ENCODE measurements around the gene CDHR3. TPM values are rescaled to one million over a fixed set of nuclear protein-coding genes. Genes with fewer than 3 reads are reported as not detected.

CDHR3 gene
- total and polyA plus RNA-seq, 2 of the 8 experiments (the other 6 are each of a cell fraction or from before 2014, with no cell fraction given) = 6.4 to 6.8 TPM

DNA sequence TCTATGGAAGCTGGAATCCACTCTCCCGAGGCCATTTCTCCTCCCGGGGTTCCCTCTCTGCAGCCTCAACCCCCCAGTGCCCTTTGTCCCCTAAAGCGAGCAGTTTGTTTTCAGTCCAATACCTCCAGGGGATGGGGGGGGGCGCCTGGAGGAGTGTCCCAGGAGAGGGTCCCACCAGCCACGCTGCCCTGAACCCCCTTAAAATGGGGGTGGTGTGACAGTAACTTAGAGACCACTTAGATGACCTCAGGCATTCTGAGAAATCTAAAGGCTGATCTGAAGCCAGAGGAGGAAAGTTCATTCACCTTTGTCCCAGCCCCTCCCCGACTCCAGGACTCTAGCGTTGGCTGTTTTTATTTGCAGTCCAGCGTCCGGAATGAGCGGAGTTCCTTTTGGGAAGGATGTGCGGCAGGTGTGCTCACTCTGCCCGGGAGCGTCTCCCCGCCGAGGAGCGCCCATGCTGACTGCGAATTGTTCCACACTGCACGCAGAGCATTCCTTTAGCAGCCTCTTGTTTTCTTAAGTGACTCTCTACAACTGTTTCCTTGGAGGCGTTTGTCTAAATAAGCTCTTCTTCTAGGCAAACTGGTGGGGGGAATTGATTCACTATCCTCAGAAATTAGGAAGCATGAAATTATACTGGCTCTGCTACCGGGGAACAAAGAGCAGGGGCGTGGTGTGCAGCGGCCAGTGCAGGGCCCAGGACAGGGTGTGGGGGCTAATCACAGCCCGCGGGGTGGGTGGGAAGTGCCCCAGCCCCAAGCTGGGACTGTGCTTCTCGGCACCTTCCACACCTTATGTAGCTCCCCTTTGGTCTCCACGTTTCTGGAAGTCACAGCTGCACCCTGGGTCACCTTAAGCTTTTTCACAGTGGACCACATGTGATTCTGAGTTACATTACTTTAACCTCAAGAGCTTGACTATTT is 102.8 kb downstream of the CDHR3 start:
- FAIRE-seq (no peak), DNase-seq (ENCODE audit: low read depth in 1 of 2, low spot score in 2 of 2) (peak in 1 of 2 experiments; percentile 42)
- no peak overlapping the region for H3K56ac ChIP-seq (replicated peaks; ENCODE audit: insufficient read length, low read depth, low read length)
- ChIA-PET POLR2A (ENCODE audit: partially characterized antibody) (interaction anchor here (0.5 kb wide), 1 partner anchor 48 kb away, joined by 3 read pairs; no protein-coding TSS in a partner anchor), CTCF (ENCODE audit: partially characterized antibody) (interaction anchor here (0.7 to 13.0 kb wide), 7 partner anchors 9 to 403 kb away, joined by 3 to 154 read pairs (median 4); no protein-coding TSS in a partner anchor)
- no peak overlapping the region for H3K9ac ChIP-seq (replicated peaks in 1 of 4; ENCODE audit: extremely low read depth in 1 of 4, low read depth in 3 of 4, low read length in 3 of 4)
- peaks cover 0 to 6% (median 0%) of the 10 kb centered on the region in 4 experiments; a peak in 1 of 7 replicates for H3K4me1 ChIP-seq (replicated peaks in 1 of 4; ENCODE audit: control insufficient read depth in 3 of 4, insufficient read depth in 4 of 4, low read length in 3 of 4)
- H3K4ac ChIP-seq (replicated peaks; ENCODE audit: insufficient read length, low read depth, low read length) = no peak overlapping the region
- no peak overlapping the region for H4K5ac ChIP-seq (ENCODE audit: insufficient read length, low read depth, low read length)
- H2BK5ac ChIP-seq (ENCODE audit: low read depth, low read length) = no peak overlapping the region
- H3K27me3 ChIP-seq (replicated peaks in 1 of 4; ENCODE audit: control insufficient read depth in 3 of 4, extremely low read depth in 1 of 4, insufficient read depth in 3 of 4, low read length in 3 of 4) = no peaks in the 10 kb centered on the region
- no peaks in the 10 kb centered on the region for H3K79me1 ChIP-seq (ENCODE audit: low read depth, low read length)
- no peak for TF ChIP-seq FOSL1 (IDR thresholded peaks at IDR 0.05; ENCODE audit: insufficient read depth, low read depth, low read length)
- no peak for TF ChIP-seq EP300 (IDR thresholded peaks at IDR 0.05; ENCODE audit: borderline replicate concordance in 1 of 2, low read depth in 2 of 2, low read length in 2 of 2)
- TF ChIP-seq BRCA1 (IDR thresholded peaks at IDR 0.05; ENCODE audit: low read depth, low read length) = no peak
- H3K79me2 ChIP-seq (ENCODE audit: control insufficient read depth in 1 of 2, insufficient read depth in 2 of 2, low read length in 2 of 2) = no peaks in the 10 kb centered on the region
- H2BK12ac ChIP-seq (ENCODE audit: low read depth, low read length) = no peak overlapping the region
- H2BK20ac ChIP-seq (ENCODE audit: low read length) = no peak overlapping the region
- H3K9me3 ChIP-seq (ENCODE audit: insufficient read depth in 2 of 2, low read depth in 1 of 2, low read length in 1 of 2) = no peaks in the 10 kb centered on the region
- no peak overlapping the region for H2BK120ac ChIP-seq (replicated peaks; ENCODE audit: low read depth, low read length)
- no peak overlapping the region for H3K4me3 ChIP-seq (ENCODE audit: extremely low read depth in 1 of 4, insufficient read depth in 2 of 4, low read depth in 3 of 4, low read length in 4 of 4)
- no peaks in the 10 kb centered on the region for H3K36me3 ChIP-seq (ENCODE audit: control insufficient read depth in 2 of 4, insufficient read depth in 4 of 4, low read length in 3 of 4)
- no peak overlapping the region for H3K14ac ChIP-seq (ENCODE audit: insufficient read length)
- H2AFZ ChIP-seq (ENCODE audit: low read length) = no peak overlapping the region
- H4K20me1 ChIP-seq (replicated peaks in 1 of 2; ENCODE audit: control insufficient read depth in 1 of 2, insufficient read depth in 2 of 2, low read length in 2 of 2) = no peaks in the 10 kb centered on the region
- H2BK15ac ChIP-seq (ENCODE audit: low read length) = no peak overlapping the region
- H3K27ac ChIP-seq (ENCODE audit: low read depth, low read length) = no peak overlapping the region
- no peak overlapping the region for H4K8ac ChIP-seq (ENCODE audit: extremely low read depth, insufficient read depth, low read length)
- WGBS, 2 experiments (ENCODE audit: extremely low coverage in 1 of 2, insufficient coverage in 1 of 2, insufficient read length in 1 of 2, insufficient replicate concordance in 2 of 2, low coverage in 1 of 2, low lambda C conversion rate in 2 of 2, missing lambda C conversion rate in 1 of 2) = 89% methylated on average over 25 of the region's 26 CpGs; no CpG with 5 or more reads in 1 of the 2 experiments
- H3K23ac ChIP-seq (ENCODE audit: insufficient read length) = no peak overlapping the region
- H4K91ac ChIP-seq (replicated peaks; ENCODE audit: insufficient read length, low read length) = no peak overlapping the region
- H2AK5ac ChIP-seq (ENCODE audit: low read depth, low read length) = no peak overlapping the region
- H3K4me2 ChIP-seq (ENCODE audit: insufficient read depth in 1 of 2, low read depth in 2 of 2, low read length in 2 of 2) = no peak overlapping the region
- H3K18ac ChIP-seq (ENCODE audit: extremely low read depth, low read length) = no peak overlapping the region; the same call in 1 of the 2 replicates
- no peaks in the 10 kb centered on the region for H3K23me2 ChIP-seq (ENCODE audit: low read depth, low read length)
